Glomerular endothelial cell (primary cell): ENCODE data around the gene PCDHGA2. TPM values are rescaled to one million over a fixed set of nuclear protein-coding genes. Genes with fewer than 3 reads are reported as not detected.
"Not testable (repeated sequence)": the region's sequence is repeated elsewhere in the genome, so short reads cannot be mapped to it uniquely, and the experiment has no call there.

Experiments
- DNase-seq: peaks from one replicate; pipeline ENCODE4 v3.0.0-alpha.2; 2011; ENCODE audit warnings: low read depth, low spot score; ENCODE audit errors: extremely low read depth
- total RNA-seq: library from RNA; depleted of rRNA; stranded (reverse); fragments of >200 nt; gene quantifications from 2 replicates; pipeline ENCODE4 v1.2.3, GENCODE V29; 2015

Gene PCDHGA2
- total RNA-seq, 1 donor from 2014 or later: 4.1 TPM

DNA sequence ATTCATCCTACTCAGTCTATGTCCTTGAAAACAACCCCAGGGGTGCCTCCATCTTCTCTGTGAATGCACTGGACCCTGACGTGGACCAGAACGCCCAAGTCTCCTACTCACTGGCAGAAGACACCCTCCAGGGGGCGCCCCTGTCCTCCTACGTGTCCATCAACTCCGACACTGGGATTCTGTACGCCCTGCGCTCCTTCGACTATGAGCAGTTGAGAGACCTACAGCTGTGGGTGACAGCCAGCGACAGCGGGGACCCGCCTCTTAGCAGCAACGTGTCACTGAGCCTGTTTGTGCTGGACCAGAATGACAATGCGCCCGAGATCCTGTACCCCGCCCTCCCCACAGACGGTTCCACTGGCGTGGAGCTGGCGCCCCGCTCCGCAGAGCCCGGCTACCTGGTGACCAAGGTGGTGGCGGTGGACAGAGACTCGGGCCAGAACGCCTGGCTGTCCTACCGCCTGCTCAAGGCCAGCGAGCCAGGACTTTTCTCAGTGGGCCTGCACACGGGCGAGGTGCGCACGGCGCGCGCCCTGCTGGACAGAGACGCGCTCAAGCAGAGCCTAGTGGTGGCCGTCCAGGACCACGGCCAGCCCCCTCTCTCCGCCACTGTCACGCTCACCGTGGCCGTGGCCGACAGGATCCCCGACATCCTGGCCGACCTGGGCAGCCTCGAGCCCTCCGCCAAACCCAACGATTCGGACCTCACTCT lies 37.0 kb downstream of the PCDHGA2 start:
- not testable (repeated sequence) for DNase-seq

DNA sequence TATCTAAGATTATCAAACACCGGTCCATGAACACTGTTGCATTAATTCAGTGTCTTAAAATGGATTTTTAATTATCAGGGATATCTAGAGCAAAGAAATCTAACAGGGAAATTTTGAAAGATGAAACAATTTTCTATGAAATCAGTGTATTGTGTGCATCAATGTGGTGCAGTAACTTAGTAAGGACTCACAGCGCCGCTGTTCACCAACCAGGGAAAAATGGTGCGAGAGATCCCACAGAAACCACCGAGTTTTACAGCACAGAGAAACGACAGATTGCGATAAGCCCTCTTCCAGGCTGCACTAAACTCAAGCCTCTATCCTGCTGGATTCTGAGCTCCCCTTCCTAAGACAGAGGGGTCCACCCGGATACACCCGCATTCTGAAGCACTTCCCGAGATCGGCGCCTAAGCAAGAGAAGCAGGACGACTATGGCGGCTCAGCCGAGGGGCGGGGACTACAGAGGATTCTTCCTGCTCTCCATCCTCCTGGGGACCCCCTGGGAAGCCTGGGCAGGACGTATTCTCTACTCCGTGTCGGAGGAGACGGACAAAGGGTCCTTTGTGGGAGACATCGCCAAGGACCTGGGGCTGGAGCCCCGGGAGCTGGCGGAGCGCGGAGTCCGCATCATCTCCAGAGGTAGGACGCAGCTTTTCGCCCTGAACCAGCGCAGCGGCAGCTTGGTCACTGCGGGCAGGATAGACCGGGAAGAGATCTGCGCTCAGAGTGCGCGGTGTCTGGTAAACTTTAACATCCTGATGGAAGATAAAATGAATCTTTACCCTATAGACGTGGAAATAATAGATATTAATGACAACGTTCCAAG lies 44.1 kb downstream of the PCDHGA2 start, which contains the start of gene PCDHGA7:
TSS of gene PCDHGA7 (plus strand) at position 274 of the 826 bp plus-strand sequence. CDS start at position 432, 158 bp downstream.
- no peak for DNase-seq

DNA sequence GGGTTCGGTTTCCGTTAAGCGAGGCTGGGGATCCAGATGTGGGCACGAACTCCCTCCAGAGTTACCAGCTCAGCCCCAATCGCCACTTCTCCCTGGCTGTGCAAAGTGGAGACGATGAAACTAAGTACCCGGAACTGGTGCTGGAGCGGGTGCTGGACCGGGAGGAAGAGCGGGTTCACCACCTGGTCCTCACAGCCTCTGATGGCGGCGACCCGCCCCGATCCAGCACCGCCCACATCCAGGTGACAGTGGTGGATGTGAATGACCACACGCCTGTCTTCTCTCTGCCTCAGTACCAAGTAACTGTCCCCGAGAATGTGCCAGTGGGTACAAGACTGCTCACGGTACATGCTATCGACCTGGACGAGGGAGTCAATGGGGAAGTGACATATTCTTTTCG lies 44.8 kb downstream of the PCDHGA2 start:
- DNase-seq: no peak

DNA sequence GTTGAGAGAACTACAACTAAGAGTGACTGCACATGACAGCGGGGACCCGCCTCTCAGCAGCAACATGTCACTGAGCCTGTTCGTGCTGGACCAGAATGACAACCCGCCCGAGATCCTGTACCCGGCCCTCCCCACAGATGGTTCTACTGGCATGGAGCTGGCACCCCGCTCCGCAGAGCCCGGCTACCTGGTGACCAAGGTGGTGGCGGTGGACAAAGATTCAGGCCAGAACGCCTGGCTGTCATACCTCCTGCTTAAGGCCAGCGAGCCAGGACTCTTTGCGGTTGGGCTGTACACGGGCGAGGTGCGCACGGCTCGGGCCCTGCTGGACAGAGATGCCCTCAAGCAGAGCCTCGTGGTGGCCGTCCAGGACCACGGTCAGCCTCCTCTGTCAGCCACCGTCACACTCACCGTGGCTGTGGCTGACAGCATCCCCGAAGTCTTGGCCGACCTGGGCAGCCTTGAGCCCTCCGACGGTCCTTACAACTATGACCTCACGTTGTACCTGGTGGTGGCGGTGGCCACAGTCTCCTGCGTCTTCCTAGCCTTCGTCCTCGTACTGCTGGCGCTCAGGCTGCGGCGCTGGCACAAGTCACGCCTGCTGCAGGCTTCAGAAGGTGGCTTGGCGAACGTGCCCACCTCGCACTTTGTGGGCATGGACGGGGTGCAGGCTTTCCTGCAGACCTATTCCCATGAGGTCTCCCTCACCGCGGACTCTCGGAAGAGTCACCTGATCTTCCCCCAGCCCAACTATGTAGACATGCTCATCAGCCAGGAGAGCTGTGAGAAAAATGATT lies 46.1 kb downstream of the PCDHGA2 start:
- DNase-seq: no peak

DNA sequence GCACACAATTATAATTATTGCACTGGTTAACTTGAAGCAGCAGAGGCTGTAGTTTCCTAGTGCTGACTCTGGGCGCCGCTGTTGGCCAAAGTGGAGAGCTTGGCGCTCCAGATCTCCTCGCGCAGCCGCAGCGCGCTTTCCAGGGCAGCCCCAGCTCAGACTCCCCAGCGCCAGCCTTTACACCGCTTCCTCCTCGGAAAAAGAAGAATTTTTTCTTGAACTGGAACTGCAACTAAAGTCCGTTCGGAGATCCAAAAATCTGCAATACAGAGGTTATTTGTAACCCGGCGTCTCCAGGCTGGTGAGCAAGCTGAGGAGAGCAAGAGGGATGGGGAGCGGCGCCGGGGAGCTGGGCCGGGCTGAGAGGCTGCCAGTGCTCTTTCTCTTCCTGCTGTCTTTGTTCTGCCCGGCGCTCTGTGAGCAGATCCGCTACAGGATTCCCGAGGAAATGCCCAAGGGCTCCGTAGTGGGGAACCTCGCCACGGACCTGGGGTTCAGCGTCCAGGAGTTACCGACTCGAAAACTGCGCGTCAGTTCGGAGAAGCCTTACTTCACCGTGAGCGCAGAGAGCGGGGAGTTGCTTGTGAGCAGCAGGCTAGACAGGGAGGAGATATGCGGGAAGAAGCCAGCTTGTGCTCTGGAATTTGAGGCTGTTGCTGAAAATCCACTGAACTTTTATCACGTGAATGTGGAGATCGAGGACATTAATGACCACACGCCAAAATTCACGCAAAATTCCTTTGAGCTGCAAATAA lies 49.2 kb downstream of the PCDHGA2 start, which contains the start of gene PCDHGB4:
TSS of gene PCDHGB4 (plus strand) at position 142 of the 755 bp plus-strand sequence. CDS start at position 329, 187 bp downstream.
- not testable (repeated sequence) for DNase-seq

DNA sequence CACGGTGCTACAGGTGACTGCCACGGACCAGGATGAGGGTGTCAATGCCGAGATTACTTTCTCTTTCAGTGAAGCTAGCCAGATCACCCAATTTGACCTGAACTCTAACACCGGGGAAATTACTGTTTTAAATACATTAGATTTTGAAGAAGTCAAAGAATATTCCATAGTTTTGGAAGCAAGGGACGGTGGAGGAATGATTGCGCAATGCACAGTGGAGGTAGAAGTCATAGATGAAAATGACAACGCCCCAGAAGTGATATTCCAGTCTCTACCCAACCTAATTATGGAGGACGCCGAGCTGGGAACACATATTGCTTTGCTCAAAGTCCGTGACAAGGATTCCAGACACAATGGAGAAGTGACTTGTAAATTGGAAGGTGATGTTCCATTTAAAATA lies 50.1 kb downstream of the PCDHGA2 start:
- no peak for DNase-seq

DNA sequence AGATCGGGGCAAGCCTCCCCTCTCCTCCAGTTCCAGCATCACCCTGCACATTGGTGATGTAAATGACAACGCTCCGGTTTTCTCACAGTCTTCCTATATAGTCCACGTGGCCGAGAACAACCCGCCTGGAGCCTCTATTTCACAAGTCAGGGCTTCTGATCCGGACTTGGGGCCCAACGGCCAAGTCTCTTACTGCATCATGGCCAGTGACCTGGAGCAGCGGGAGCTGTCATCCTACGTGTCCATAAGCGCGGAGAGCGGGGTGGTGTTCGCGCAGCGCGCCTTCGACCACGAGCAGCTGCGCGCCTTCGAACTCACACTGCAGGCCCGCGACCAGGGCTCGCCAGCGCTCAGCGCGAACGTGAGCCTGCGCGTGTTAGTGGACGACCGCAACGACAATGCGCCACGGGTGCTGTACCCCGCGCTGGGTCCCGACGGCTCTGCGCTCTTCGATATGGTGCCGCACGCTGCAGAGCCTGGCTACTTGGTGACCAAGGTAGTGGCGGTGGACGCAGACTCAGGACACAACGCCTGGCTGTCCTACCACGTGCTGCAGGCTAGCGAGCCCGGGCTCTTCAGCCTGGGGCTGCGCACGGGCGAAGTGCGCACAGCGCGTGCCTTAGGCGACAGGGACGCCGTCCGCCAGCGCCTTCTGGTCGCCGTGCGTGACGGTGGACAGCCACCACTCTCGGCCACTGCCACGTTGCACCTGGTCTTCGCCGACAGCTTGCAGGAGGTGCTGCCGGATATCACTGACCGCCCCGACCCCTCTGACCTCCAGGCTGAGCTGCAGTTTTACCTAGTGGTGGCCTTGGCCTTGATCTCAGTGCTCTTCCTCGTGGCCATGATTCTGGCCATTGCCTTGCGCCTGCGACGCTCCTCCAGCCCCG lies 50.8 kb downstream of the PCDHGA2 start:
- no peak for DNase-seq

DNA sequence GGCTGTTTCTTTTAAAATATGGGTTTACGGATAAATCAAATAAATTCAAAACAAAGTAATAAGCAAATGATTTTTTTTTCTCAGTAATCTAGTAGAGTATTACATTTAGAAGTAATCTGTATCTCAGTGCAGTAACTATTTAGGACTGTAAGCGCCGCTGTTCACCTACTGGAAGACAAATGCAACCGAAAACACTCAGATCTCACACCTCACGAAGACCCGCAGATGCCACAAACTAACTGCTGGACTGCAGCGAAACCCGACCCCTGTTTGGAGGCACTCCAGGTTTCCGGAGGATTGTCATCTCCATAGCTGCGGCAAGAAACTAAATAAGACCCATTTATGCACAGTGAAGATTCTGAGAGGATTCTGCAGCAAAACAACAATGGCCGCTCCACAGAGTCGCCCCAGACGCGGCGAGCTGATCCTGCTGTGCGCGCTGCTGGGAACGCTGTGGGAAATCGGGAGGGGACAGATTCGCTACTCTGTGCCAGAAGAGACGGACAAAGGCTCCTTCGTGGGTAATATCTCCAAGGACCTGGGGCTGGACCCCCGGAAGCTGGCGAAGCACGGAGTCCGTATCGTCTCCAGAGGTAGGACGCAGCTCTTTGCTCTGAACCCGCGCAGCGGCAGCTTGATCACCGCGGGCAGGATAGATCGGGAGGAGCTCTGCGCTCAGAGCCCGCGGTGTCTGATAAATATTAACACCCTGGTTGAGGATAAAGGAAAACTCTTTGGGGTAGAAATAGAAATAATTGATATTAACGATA lies 54.1 kb downstream of the PCDHGA2 start, which contains the start of gene PCDHGA8:
TSS of gene PCDHGA8 (plus strand) at position 205 of the 770 bp plus-strand sequence. CDS start at position 386, 181 bp downstream.
- no peak for DNase-seq

Other genes with a start within 250 kb of the PCDHGA2 start
- 0.12 and 0.15 TPM in 2 replicates for gene PCDHB2, start 244.1 kb upstream of the PCDHGA2 start, total RNA-seq
- 0.23 and 0.58 TPM in 2 replicates for gene PCDHB3, start 238.3 kb upstream of the PCDHGA2 start, total RNA-seq
- 0.10 and 0.53 TPM in 2 replicates for gene PCDHB4, start 216.9 kb upstream of the PCDHGA2 start, total RNA-seq
- 2.5 and 4.1 TPM in 2 replicates for gene PCDHB5, start 203.6 kb upstream of the PCDHGA2 start, total RNA-seq
- gene PCDHB6, start 188.7 kb upstream of the PCDHGA2 start, total RNA-seq: 0.05 and 0.06 TPM in 2 replicates
- gene PCDHB7, start 166.1 kb upstream of the PCDHGA2 start, total RNA-seq: 1.6 and 2.4 TPM in 2 replicates
- gene PCDHB8, start 161.0 kb upstream of the PCDHGA2 start, total RNA-seq: 0.34 and 0.88 TPM in 2 replicates
- 0.05 and 1.1 TPM in 2 replicates for gene PCDHB16, start 156.4 kb upstream of the PCDHGA2 start, total RNA-seq
- 0.15 and 0.41 TPM in 2 replicates for gene PCDHB9, start 151.6 kb upstream of the PCDHGA2 start, total RNA-seq
- gene PCDHB10, start 146.4 kb upstream of the PCDHGA2 start, total RNA-seq: 1.1 and 1.3 TPM in 2 replicates
- 0.58 and 1.5 TPM in 2 replicates for gene PCDHB11, start 139.1 kb upstream of the PCDHGA2 start, total RNA-seq
- gene PCDHB12, start 130.0 kb upstream of the PCDHGA2 start, total RNA-seq: 0.19 and 0.58 TPM in 2 replicates
- gene PCDHB13, start 124.8 kb upstream of the PCDHGA2 start, total RNA-seq: 1.8 and 3.0 TPM in 2 replicates
- gene PCDHB14, start 115.4 kb upstream of the PCDHGA2 start, total RNA-seq: 1.6 and 6.7 TPM in 2 replicates
- gene PCDHB15, start 93.4 kb upstream of the PCDHGA2 start, total RNA-seq: 0.97 and 1.7 TPM in 2 replicates
- gene SLC25A2, start 34.7 kb upstream of the PCDHGA2 start, total RNA-seq: 0.76 TPM in 1 of 2 replicates, not detected in the other
- gene TAF7, start 18.0 kb upstream of the PCDHGA2 start, total RNA-seq: 51.0 and 52.6 TPM in 2 replicates
- 0.39 and 1.2 TPM in 2 replicates for gene PCDHGA1, start 8.2 kb upstream of the PCDHGA2 start, total RNA-seq
- 1.6 and 4.0 TPM in 2 replicates for gene PCDHGA3, start 5.1 kb downstream of the PCDHGA2 start, total RNA-seq
- gene PCDHGB1, start 11.3 kb downstream of the PCDHGA2 start, total RNA-seq: 0.82 and 2.3 TPM in 2 replicates
- 5.7 and 9.2 TPM in 2 replicates for gene PCDHGA4, start 16.3 kb downstream of the PCDHGA2 start, total RNA-seq
- 3.8 and 4.7 TPM in 2 replicates for gene PCDHGB2, start 21.2 kb downstream of the PCDHGA2 start, total RNA-seq
- 0.82 and 2.1 TPM in 2 replicates for gene PCDHGA5, start 25.4 kb downstream of the PCDHGA2 start, total RNA-seq
- gene PCDHGB3, start 31.5 kb downstream of the PCDHGA2 start, total RNA-seq: 2.6 and 5.5 TPM in 2 replicates
- gene PCDHGA6, start 35.1 kb downstream of the PCDHGA2 start, total RNA-seq: 4.5 and 6.6 TPM in 2 replicates
- gene PCDHGA7, start 44.0 kb downstream of the PCDHGA2 start, total RNA-seq: 3.6 and 5.3 TPM in 2 replicates
- gene PCDHGB4, start 48.9 kb downstream of the PCDHGA2 start, total RNA-seq: 11.1 and 19.5 TPM in 2 replicates
- 0.92 and 2.3 TPM in 2 replicates for gene PCDHGA8, start 53.9 kb downstream of the PCDHGA2 start, total RNA-seq
- 17.5 and 27.2 TPM in 2 replicates for gene PCDHGB5, start 59.2 kb downstream of the PCDHGA2 start, total RNA-seq
- gene PCDHGA9, start 64.0 kb downstream of the PCDHGA2 start, total RNA-seq: 3.3 and 4.5 TPM in 2 replicates
- gene PCDHGB6, start 69.3 kb downstream of the PCDHGA2 start, total RNA-seq: 1.8 and 6.2 TPM in 2 replicates
- 4.0 and 12.4 TPM in 2 replicates for gene PCDHGA10, start 74.2 kb downstream of the PCDHGA2 start, total RNA-seq
- gene PCDHGB7, start 78.9 kb downstream of the PCDHGA2 start, total RNA-seq: 14.1 and 23.4 TPM in 2 replicates
- gene PCDHGA11, start 82.3 kb downstream of the PCDHGA2 start, total RNA-seq: 12.3 and 17.5 TPM in 2 replicates
- gene PCDHGA12, start 91.7 kb downstream of the PCDHGA2 start, total RNA-seq: 10.5 and 23.0 TPM in 2 replicates
- gene PCDHGC3, start 137.2 kb downstream of the PCDHGA2 start, total RNA-seq: 24.3 and 43.0 TPM in 2 replicates
- gene PCDHGC4, start 146.3 kb downstream of the PCDHGA2 start, total RNA-seq: 0.44 and 2.5 TPM in 2 replicates
- gene PCDHGC5, start 150.3 kb downstream of the PCDHGA2 start, total RNA-seq: 0.24 and 2.5 TPM in 2 replicates